GM18520 (cell line): ENCODE data around the gene SPG7.

Experiments used
- ATAC-seq: cut with Tn5 transposase; IDR thresholded peaks from one replicate; pipeline ENCODE4 v1.9.1; 2021; ENCODE audit not compliant: unreplicated experiment

Gene SPG7

GRCh38 chr16:89545831-89546574, 37.8 kb downstream of the SPG7 start:
- no peak for ATAC-seq

GRCh38 chr16:89546781-89547180, 38.6 kb downstream of the SPG7 start:
- no peak for ATAC-seq

- no peak for ATAC-seq
Measured at GRCh38 chr16:89547291-89547690, 39.1 kb downstream of the SPG7 start.

GRCh38 chr16:89547860-89548259, 39.7 kb downstream of the SPG7 start:
- no peak for ATAC-seq

- ATAC-seq = no peak
Measured at GRCh38 chr16:89548344-89549006, 40.3 kb downstream of the SPG7 start.

- ATAC-seq = no peak
Measured at GRCh38 chr16:89549007-89549700, 41.0 kb downstream of the SPG7 start.

GRCh38 chr16:89550421-89551007, 42.3 kb downstream of the SPG7 start:
- no peak for ATAC-seq

- no peak for ATAC-seq
Measured at GRCh38 chr16:89552329-89552728, 44.1 kb downstream of the SPG7 start.

GRCh38 chr16:89552913-89553312, 44.7 kb downstream of the SPG7 start:
- ATAC-seq = no peak

- ATAC-seq = no peak
Measured at GRCh38 chr16:89553733-89554132, 45.5 kb downstream of the SPG7 start.

GRCh38 chr16:89554343-89554742, 46.1 kb downstream of the SPG7 start:
- no peak for ATAC-seq

- ATAC-seq = no peak
Measured at GRCh38 chr16:89555265-89555664, 47.1 kb downstream of the SPG7 start.

- ATAC-seq = no peak
Measured at GRCh38 chr16:89555780-89556179, 47.6 kb downstream of the SPG7 start.

- ATAC-seq = no peak
Measured at GRCh38 chr16:89556750-89557689, 48.8 kb downstream of the SPG7 start.

GRCh38 chr16:89557690-89558490, 49.7 kb downstream of the SPG7 start:
- no peak for ATAC-seq

GRCh38 chr16:89560378-89561141, 52.4 kb downstream of the SPG7 start, which contains the start of gene RPL13:
Gene RPL13 (plus strand): TSS chr16:89560682. CDS start chr16:89560960, 278 bp downstream.
- peak; percentile 71 for ATAC-seq

- no peak for ATAC-seq
Measured at GRCh38 chr16:89561142-89561883, 53.1 kb downstream of the SPG7 start.
